DOHH2 (cell line): Measurements from ENCODE around the gene KDM1A.

Experiments used
- CTCF ChIP-seq: fragments of 200-600 bp; sonication (generic); IDR thresholded peaks from one replicate; pipeline ENCODE4 v1.5.1; 2014; ENCODE audit warnings: antibody characterized with exemption, mild to moderate bottlenecking, low read depth, low read length; ENCODE audit not compliant: poor library complexity, severe bottlenecking
- EZH2phosphoT487 ChIP-seq: fragments of 200-600 bp; sonication (generic); IDR thresholded peaks from 2 replicates; pipeline ENCODE4 v1.6.1; 2017; ENCODE audit warnings: borderline replicate concordance, mild to moderate bottlenecking, antibody characterized with exemption, low read length, moderate library complexity, mixed read lengths

GRCh38 chr1:23101101-23101827 is 82.0 kb downstream of the KDM1A start:
- no peak for TF ChIP-seq CTCF
- TF ChIP-seq EZH2phosphoT487, result no peak
